Activated CD4-positive, alpha-beta memory T cell treated with anti-CD3 and anti-CD28 coated beads for 36 hours (primary cell): ENCODE results near the gene UNC119. TPM values are rescaled to one million over a fixed set of nuclear protein-coding genes. Genes with fewer than 3 reads are reported as not detected.

Source experiments
- CTCF ChIA-PET: fragments of 350-600 bp; sonication (Branson Sonifier 250); formaldehyde crosslinking; loops from one replicate; lab custom pipeline; 2021; ENCODE audit warnings: antibody characterized with exemption, inconsistent platforms; lab: Charles Lee
- POLR2A ChIA-PET: fragments of 350-600 bp; sonication (Branson Sonifier 250); formaldehyde crosslinking; loops from one replicate; lab custom pipeline; 2021; ENCODE audit warnings: antibody characterized with exemption; lab: Charles Lee
- DNase-seq: peaks from one replicate; pipeline ENCODE4 v3.0.0-alpha.2; 2020
- H3K27ac Mint-ChIP-seq: one replicate; pipeline ENCODE4 v1.8.0; 2021; ENCODE audit warnings: mixed read lengths
- H3K27me3 Mint-ChIP-seq: one replicate; pipeline ENCODE4 v1.8.0; 2021; ENCODE audit warnings: mixed read lengths
- H3K36me3 Mint-ChIP-seq: one replicate; pipeline ENCODE4 v1.8.0; 2021; ENCODE audit warnings: mixed read lengths
- H3K4me1 Mint-ChIP-seq: one replicate; pipeline ENCODE4 v1.8.0; 2021; ENCODE audit warnings: low read depth, mixed read lengths
- H3K4me3 Mint-ChIP-seq: one replicate; pipeline ENCODE4 v1.8.0; 2021; ENCODE audit warnings: mild to moderate bottlenecking, mixed read lengths
- H3K9me3 Mint-ChIP-seq: one replicate; pipeline ENCODE4 v1.8.0; 2021; ENCODE audit warnings: mixed read lengths
- intact Hi-C: fragments of 100-400 bp; cut with micrococcal nuclease; formaldehyde crosslinking; loops from one replicate; pipeline ENCODE4 v1.15.1; 2023
- total RNA-seq, 2 experiments: library from RNA; stranded (reverse); gene quantifications; one replicate each; pipeline ENCODE4 v1.2.3, GENCODE V29; 2021

UNC119 gene
- total RNA-seq, 2 experiments from 2014 or later, result 38.0 to 42.0 TPM

- no peaks in the 10 kb centered on the region for H3K27me3 Mint-ChIP-seq
- no peaks in the 10 kb centered on the region for H3K4me1 Mint-ChIP-seq
- DNase-seq, result no peak
- intact Hi-C loops, result loop anchor here (1.0 to 10.0 kb wide), 3 partner anchors 46 to 185 kb away; partner anchors contain the start of gene POLDIP2
- no peaks in the 10 kb centered on the region for H3K36me3 Mint-ChIP-seq
- no peak overlapping the region for H3K4me3 Mint-ChIP-seq
- H3K9me3 Mint-ChIP-seq, result no peaks in the 10 kb centered on the region
- POLR2A ChIA-PET, result no interaction called here
- no peak overlapping the region for H3K27ac Mint-ChIP-seq
- CTCF ChIA-PET, result interaction anchor here (0.6 to 3.2 kb wide), 9 partner anchors 8 to 124 kb away, joined by 3 to 17 read pairs (median 5); no protein-coding TSS in a partner anchor
Measured at GRCh38 chr17:28540231-28540630, 12.2 kb downstream of the UNC119 start.

- H3K27me3 Mint-ChIP-seq, result no peaks in the 10 kb centered on the region
- no peaks in the 10 kb centered on the region for H3K9me3 Mint-ChIP-seq
- no peaks in the 10 kb centered on the region for H3K36me3 Mint-ChIP-seq
- CTCF ChIA-PET, result interaction anchor here (0.7 to 5.0 kb wide), 3 partner anchors 10 to 1010 kb away, joined by 3 to 21 read pairs (median 4); no protein-coding TSS in a partner anchor
- no peak overlapping the region for H3K27ac Mint-ChIP-seq
- H3K4me1 Mint-ChIP-seq, result no peaks in the 10 kb centered on the region
- POLR2A ChIA-PET, result no interaction called here
- intact Hi-C loops, result no loop called here
- no peak overlapping the region for H3K4me3 Mint-ChIP-seq
- DNase-seq, result no peak
Measured at GRCh38 chr17:28538296-28538895, 14.0 kb downstream of the UNC119 start.

GRCh38 chr17:28537219-28537610, 15.2 kb downstream of the UNC119 start:
- no peaks in the 10 kb centered on the region for H3K9me3 Mint-ChIP-seq
- H3K27ac Mint-ChIP-seq, result no peak overlapping the region
- intact Hi-C loops, result no loop called here
- POLR2A ChIA-PET, result no interaction called here
- H3K36me3 Mint-ChIP-seq, result no peaks in the 10 kb centered on the region
- H3K27me3 Mint-ChIP-seq, result no peaks in the 10 kb centered on the region
- CTCF ChIA-PET, result interaction anchor here (0.8 to 5.0 kb wide), 3 partner anchors 11 to 121 kb away, joined by 3 to 21 read pairs (median 3); no protein-coding TSS in a partner anchor
- no peaks in the 10 kb centered on the region for H3K4me1 Mint-ChIP-seq
- DNase-seq, result no peak
- no peak overlapping the region for H3K4me3 Mint-ChIP-seq

GRCh38 chr17:28536532-28537218, 15.7 kb downstream of the UNC119 start:
- no peaks in the 10 kb centered on the region for H3K27me3 Mint-ChIP-seq
- no peaks in the 10 kb centered on the region for H3K9me3 Mint-ChIP-seq
- DNase-seq, result no peak
- CTCF ChIA-PET, result interaction anchor here (0.8 to 5.0 kb wide), 2 partner anchors 11 to 41 kb away, joined by 3 to 21 read pairs; no protein-coding TSS in a partner anchor
- no peak overlapping the region for H3K27ac Mint-ChIP-seq
- intact Hi-C loops, result no loop called here
- no peaks in the 10 kb centered on the region for H3K4me1 Mint-ChIP-seq
- H3K36me3 Mint-ChIP-seq, result no peaks in the 10 kb centered on the region
- no peak overlapping the region for H3K4me3 Mint-ChIP-seq
- POLR2A ChIA-PET, result no interaction called here

GRCh38 chr17:28534740-28535375, 17.6 kb downstream of the UNC119 start:
- Mint-ChIP-seq H3K4me3 (no peak overlapping the region), H3K4me1 (no peaks in the 10 kb centered on the region), H3K36me3 (no peaks in the 10 kb centered on the region), H3K27me3 (no peaks in the 10 kb centered on the region), H3K27ac (no peak overlapping the region), H3K9me3 (no peaks in the 10 kb centered on the region)
- ChIA-PET POLR2A (no interaction called here), CTCF (interaction anchor here (0.9 to 5.0 kb wide), 2 partner anchors 13 to 41 kb away, joined by 3 to 21 read pairs; no protein-coding TSS in a partner anchor)
- DNase-seq, result no peak
- intact Hi-C loops, result no loop called here

GRCh38 chr17:28533091-28533807, 19.2 kb downstream of the UNC119 start:
- POLR2A ChIA-PET, result no interaction called here
- no peak for DNase-seq
- CTCF ChIA-PET, result no interaction called here
- H3K4me1 Mint-ChIP-seq, result no peaks in the 10 kb centered on the region
- no peaks in the 10 kb centered on the region for H3K9me3 Mint-ChIP-seq
- intact Hi-C loops, result no loop called here
- no peak overlapping the region for H3K27ac Mint-ChIP-seq
- no peaks in the 10 kb centered on the region for H3K36me3 Mint-ChIP-seq
- no peak overlapping the region for H3K4me3 Mint-ChIP-seq
- H3K27me3 Mint-ChIP-seq, result no peaks in the 10 kb centered on the region

- Mint-ChIP-seq H3K27me3 (no peaks in the 10 kb centered on the region), H3K4me1 (no peaks in the 10 kb centered on the region), H3K36me3 (no peaks in the 10 kb centered on the region), H3K27ac (no peak overlapping the region), H3K9me3 (no peaks in the 10 kb centered on the region), H3K4me3 (no peak overlapping the region)
- POLR2A ChIA-PET, result no interaction called here
- DNase-seq, result no peak
- CTCF ChIA-PET, result interaction anchor here (1.7 kb wide), 1 partner anchor 8 kb away, joined by 6 read pairs; no protein-coding TSS in a partner anchor
- intact Hi-C loops, result no loop called here
Measured at GRCh38 chr17:28532050-28532960, 20.1 kb downstream of the UNC119 start.

- no peak for DNase-seq
- H3K27me3 Mint-ChIP-seq, result no peaks in the 10 kb centered on the region
- no peaks in the 10 kb centered on the region for H3K9me3 Mint-ChIP-seq
- H3K36me3 Mint-ChIP-seq, result no peaks in the 10 kb centered on the region
- no peaks in the 10 kb centered on the region for H3K4me1 Mint-ChIP-seq
- ChIA-PET CTCF (interaction anchor here (1.7 kb wide), 1 partner anchor 10 kb away, joined by 6 read pairs; no protein-coding TSS in a partner anchor), POLR2A (no interaction called here)
- intact Hi-C loops, result no loop called here
- H3K27ac Mint-ChIP-seq, result no peak overlapping the region
- no peak overlapping the region for H3K4me3 Mint-ChIP-seq
Measured at GRCh38 chr17:28530926-28531325, 21.5 kb downstream of the UNC119 start.

- intact Hi-C loops, result no loop called here
- no peak for DNase-seq
- Mint-ChIP-seq H3K4me3 (no peak overlapping the region), H3K27me3 (no peaks in the 10 kb centered on the region), H3K36me3 (no peaks in the 10 kb centered on the region), H3K4me1 (no peaks in the 10 kb centered on the region), H3K27ac (no peak overlapping the region), H3K9me3 (no peaks in the 10 kb centered on the region)
- POLR2A ChIA-PET, result no interaction called here
- CTCF ChIA-PET, result no interaction called here
Measured at GRCh38 chr17:28530250-28530649, 22.2 kb downstream of the UNC119 start.

GRCh38 chr17:28529013-28529400, 23.4 kb downstream of the UNC119 start:
- Mint-ChIP-seq H3K27ac (no peak overlapping the region), H3K36me3 (no peaks in the 10 kb centered on the region), H3K27me3 (no peaks in the 10 kb centered on the region)

GRCh38 chr17:28528327-28529012, 24.0 kb downstream of the UNC119 start:
- H3K27me3 Mint-ChIP-seq, result no peaks in the 10 kb centered on the region
- no peak for DNase-seq
- intact Hi-C loops, result no loop called here
- no peaks in the 10 kb centered on the region for H3K4me1 Mint-ChIP-seq
- H3K36me3 Mint-ChIP-seq, result no peaks in the 10 kb centered on the region
- no peaks in the 10 kb centered on the region for H3K9me3 Mint-ChIP-seq
- H3K27ac Mint-ChIP-seq, result no peak overlapping the region
- CTCF ChIA-PET, result no interaction called here
- no peak overlapping the region for H3K4me3 Mint-ChIP-seq
- POLR2A ChIA-PET, result no interaction called here

More at GRCh38 chr17:28529013-28529400, 23.4 kb downstream of the UNC119 start:
- no peaks in the 10 kb centered on the region for H3K4me1 Mint-ChIP-seq
- no peak for DNase-seq
- ChIA-PET POLR2A (no interaction called here), CTCF (no interaction called here)
- H3K4me3 Mint-ChIP-seq, result no peak overlapping the region
- intact Hi-C loops, result no loop called here
- no peaks in the 10 kb centered on the region for H3K9me3 Mint-ChIP-seq
